GM12878 (cell line): ENCODE results near the gene CBX2. TPM values are rescaled to one million over a fixed set of nuclear protein-coding genes. Genes with fewer than 3 reads are reported as not detected.
A peak's percentile ranks its signal among the peaks of the same experiment; 100 is the strongest.

Experiments
- ATF2 ChIP-seq: IDR thresholded peaks from 2 replicates; pipeline ENCODE4 v1.6.1; 2012; ENCODE audit warnings: low read length, inconsistent platforms
- ATF3 ChIP-seq: IDR thresholded peaks from 2 replicates; pipeline ENCODE4 v1.6.1; 2011; ENCODE audit warnings: low read depth, mild to moderate bottlenecking, low read length, moderate library complexity, borderline replicate concordance; ENCODE audit errors: extremely low read depth
- ATF7 ChIP-seq: fragments of 450-650 bp; IDR thresholded peaks from 2 replicates; pipeline ENCODE4 v1.6.1; 2016; ENCODE audit warnings: low read depth, mild to moderate bottlenecking
- BACH1 ChIP-seq: fragments of 450-650 bp; IDR thresholded peaks from 2 replicates; pipeline ENCODE4 v1.6.1; 2017; ENCODE audit warnings: mild to moderate bottlenecking, borderline replicate concordance
- BCL11A ChIP-seq: IDR thresholded peaks from 2 replicates; pipeline ENCODE4 v1.6.1; 2011; ENCODE audit warnings: low read depth, low read length
- BHLHE40 ChIP-seq, 2 experiments: fragments of 450-650 bp in 1 of 2; IDR thresholded peaks; 2 replicates each; pipeline ENCODE4 v1.6.1; 2011 to 2017; ENCODE audit warnings: low read depth in 2 of 2, borderline replicate concordance in 1 of 2, improper control_type of control experiment in 1 of 2, low read length in 1 of 2, mild to moderate bottlenecking in 1 of 2
- CTCF ChIP-seq, 3 experiments: IDR thresholded peaks in 2 of 3; conservative IDR thresholded peaks in 1 of 3; 2 replicates each; pipeline ENCODE4 v1.5.1; 2011; ENCODE audit warnings: low read depth in 3 of 3, low read length in 3 of 3, mild to moderate bottlenecking in 3 of 3, control low read depth in 2 of 3, moderate library complexity in 2 of 3, inconsistent platforms in 1 of 3, mixed read lengths in 1 of 3; ENCODE audit not compliant: control insufficient read depth in 2 of 3, insufficient read depth in 1 of 3; ENCODE audit errors: extremely low read depth in 1 of 3
- E2F4 ChIP-seq: IDR thresholded peaks from 2 replicates; pipeline ENCODE4 v1.6.1; 2012; ENCODE audit warnings: low read depth, low read length, improper control_type of control experiment
- EGR1 ChIP-seq, 2 experiments: IDR thresholded peaks; 1 replicate in 1 of 2; 2 replicates in 1 of 2; pipeline ENCODE4 v1.6.1; 2011 to 2012; ENCODE audit warnings: low read depth in 2 of 2, low read length in 2 of 2, borderline replicate concordance in 1 of 2, mild to moderate bottlenecking in 1 of 2, moderate library complexity in 1 of 2
- GABPA ChIP-seq: IDR thresholded peaks from 2 replicates; pipeline ENCODE4 v1.6.1; 2014; ENCODE audit warnings: antibody characterized with exemption, low read depth, mild to moderate bottlenecking, inconsistent platforms
- GATAD2B ChIP-seq: fragments of 450-650 bp; conservative IDR thresholded peaks from 2 replicates; pipeline ENCODE4 v1.6.1; 2017; ENCODE audit warnings: low read depth, mild to moderate bottlenecking, moderate library complexity
- HDAC6 ChIP-seq: fragments of 200-600 bp; sonication (generic); IDR thresholded peaks from one replicate; pipeline ENCODE4 v1.8.0; 2017; ENCODE audit warnings: antibody characterized with exemption; ENCODE audit not compliant: unreplicated experiment
- JUND ChIP-seq: IDR thresholded peaks from 2 replicates; pipeline ENCODE4 v1.6.1; 2012; ENCODE audit warnings: low read depth, mild to moderate bottlenecking, low read length, improper control_type of control experiment, moderate library complexity
- KLF5 ChIP-seq: fragments of 450-650 bp; IDR thresholded peaks from 2 replicates; pipeline ENCODE4 v1.6.1; 2014; ENCODE audit warnings: mild to moderate bottlenecking; ENCODE audit not compliant: partially characterized antibody
- MYB ChIP-seq: fragments of 150-350 bp; IDR thresholded peaks from 2 replicates; pipeline ENCODE4 v1.6.1; 2014; ENCODE audit warnings: mild to moderate bottlenecking, low read depth, low read length, borderline replicate concordance
- NR2F1 ChIP-seq: fragments of 450-650 bp; conservative IDR thresholded peaks from 2 replicates; pipeline ENCODE4 v1.6.1; 2017; ENCODE audit warnings: mild to moderate bottlenecking
- RUNX3 ChIP-seq: IDR thresholded peaks from 2 replicates; pipeline ENCODE4 v1.6.1; 2012; ENCODE audit warnings: low read length, inconsistent platforms
- STAT1 ChIP-seq: fragments of 450-650 bp; conservative IDR thresholded peaks from 2 replicates; pipeline ENCODE4 v1.6.1; 2014; ENCODE audit warnings: antibody characterized with exemption, mild to moderate bottlenecking
- TCF12 ChIP-seq: IDR thresholded peaks from 2 replicates; pipeline ENCODE4 v1.6.1; 2011; ENCODE audit warnings: low read depth, mild to moderate bottlenecking, low read length
- USF1 ChIP-seq: IDR thresholded peaks from 2 replicates; pipeline ENCODE4 v1.6.1; 2011; ENCODE audit warnings: borderline replicate concordance, low read depth, mild to moderate bottlenecking, moderate library complexity, mixed read lengths, low read length; ENCODE audit not compliant: insufficient read depth; ENCODE audit errors: extremely low read length
- YBX1 ChIP-seq: fragments of 450-650 bp; IDR thresholded peaks from 2 replicates; pipeline ENCODE4 v1.6.1; 2016; ENCODE audit warnings: antibody characterized with exemption
- ZNF217 ChIP-seq: fragments of 450-650 bp; IDR thresholded peaks from 2 replicates; pipeline ENCODE4 v1.6.1; 2017; ENCODE audit warnings: antibody characterized with exemption, mild to moderate bottlenecking
- polyA plus RNA-seq, 11 experiments: library from polyadenylated mRNA; depleted of rRNA in 4 of 11; unstranded in 6 of 11; stranded (reverse) in 5 of 11; fragments of >200 nt; fragmentation: Nextera tagmentation in 4 of 11; fragmentation: Illumina TruSeq in 1 of 11; extraction: Ambion mirVana in 4 of 11; extraction: Trizol in 1 of 11; gene quantifications; 1 replicate in 1 of 11; 2 replicates in 10 of 11; pipeline versions ENCODE4 v1.2.1 to v1.2.3, GENCODE V29; 2011 to 2016; ENCODE audit warnings: inconsistent platforms in 2 of 11, missing spikeins in 2 of 11, low read depth in 1 of 11
- total RNA-seq, 4 experiments: library from RNA; depleted of rRNA in 3 of 4; stranded (reverse); fragments of >200 nt in 3 of 4; fragmentation: Illumina TruSeq in 1 of 4; extraction: Trizol in 1 of 4; gene quantifications; 2 replicates each; pipeline versions ENCODE4 v1.2.1 to v1.2.3, GENCODE V29; 2013 to 2021
- TF ChIP-seq, protein P1 (sequence below): IDR thresholded peaks from 2 replicates; pipeline ENCODE4 v1.6.1; 2011; ENCODE audit warnings: low read depth, low read length, improper control_type of control experiment, borderline replicate concordance

The CBX2 gene
- total and polyA plus RNA-seq, 10 of the 15 experiments (the other 5 are each of a cell fraction or from before 2014, with no cell fraction given): 0.35 to 7.5 (median 4.2) TPM

GRCh38 chr17:79796763-79797491 is 19.0 kb downstream of the CBX2 start, which contains the start of gene CBX8 (continued):
- TF ChIP-seq CTCF (IDR thresholded peaks at IDR 0.05 in 2 of 3, conservative IDR thresholded peaks at IDR 0.05 in 1 of 3; ENCODE audit: control insufficient read depth in 2 of 3, extremely low read depth in 1 of 3, insufficient read depth in 1 of 3, low read depth in 3 of 3, low read length in 3 of 3): peak in 1 of 3 experiments; percentile 11; a peak in 1 of 6 replicates
- TF ChIP-seq GATAD2B: peak; percentile 11; the same call in 1 of the 2 replicates
- no peak for TF ChIP-seq NR2F1
- TF ChIP-seq YBX1: no peak
- TF ChIP-seq BHLHE40 (IDR thresholded peaks at IDR 0.05; ENCODE audit: borderline replicate concordance in 1 of 2, low read depth in 2 of 2, low read length in 1 of 2): peak in 1 of 2 experiments; percentile 23; a peak in 1 of 4 replicates
- no peak for TF ChIP-seq BCL11A
- TF ChIP-seq ATF2: no peak
- peak; percentile 77 for TF ChIP-seq USF1
- TF ChIP-seq ATF7: peak; percentile 85
- TF ChIP-seq KLF5: no peak
- TF ChIP-seq GABPA: peak; percentile 86
- TF ChIP-seq STAT1: no peak
- no peak for TF ChIP-seq ATF3
- TF ChIP-seq BACH1: peak; percentile 14; the same call in 1 of the 2 replicates
- peak; percentile 25 to 43; a peak in 2 of 3 replicates for TF ChIP-seq EGR1 (IDR thresholded peaks at IDR 0.05; ENCODE audit: borderline replicate concordance in 1 of 2, low read depth in 2 of 2, low read length in 2 of 2)
- TF ChIP-seq ZNF217: no peak
- TF ChIP-seq RUNX3: 0 out of 2 replicates have a peak, but pooled peaks have one; percentile 5
- TF ChIP-seq E2F4: 0 out of 2 replicates have a peak, but pooled peaks have one; percentile 35
- no peak for TF ChIP-seq JUND
- TF ChIP-seq HDAC6: no peak
- TF ChIP-seq, protein P1, sequence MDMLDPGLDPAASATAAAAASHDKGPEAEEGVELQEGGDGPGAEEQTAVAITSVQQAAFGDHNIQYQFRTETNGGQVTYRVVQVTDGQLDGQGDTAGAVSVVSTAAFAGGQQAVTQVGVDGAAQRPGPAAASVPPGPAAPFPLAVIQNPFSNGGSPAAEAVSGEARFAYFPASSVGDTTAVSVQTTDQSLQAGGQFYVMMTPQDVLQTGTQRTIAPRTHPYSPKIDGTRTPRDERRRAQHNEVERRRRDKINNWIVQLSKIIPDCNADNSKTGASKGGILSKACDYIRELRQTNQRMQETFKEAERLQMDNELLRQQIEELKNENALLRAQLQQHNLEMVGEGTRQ: peak; percentile 51
- no peak for TF ChIP-seq MYB
- TF ChIP-seq TCF12: 0 out of 2 replicates have a peak, but pooled peaks have one; percentile 15
